CD1c-positive myeloid dendritic cell (primary cell): ENCODE data around the gene SYT10.
"Not testable (repeated sequence)": the region's sequence is repeated elsewhere in the genome, so short reads cannot be mapped to it uniquely, and the experiment has no call there.

Source experiments
- DNase-seq: peaks from one replicate; pipeline ENCODE4 v3.0.0-alpha.2; 2016; ENCODE audit errors: extremely low spot score

The SYT10 gene, protein sequence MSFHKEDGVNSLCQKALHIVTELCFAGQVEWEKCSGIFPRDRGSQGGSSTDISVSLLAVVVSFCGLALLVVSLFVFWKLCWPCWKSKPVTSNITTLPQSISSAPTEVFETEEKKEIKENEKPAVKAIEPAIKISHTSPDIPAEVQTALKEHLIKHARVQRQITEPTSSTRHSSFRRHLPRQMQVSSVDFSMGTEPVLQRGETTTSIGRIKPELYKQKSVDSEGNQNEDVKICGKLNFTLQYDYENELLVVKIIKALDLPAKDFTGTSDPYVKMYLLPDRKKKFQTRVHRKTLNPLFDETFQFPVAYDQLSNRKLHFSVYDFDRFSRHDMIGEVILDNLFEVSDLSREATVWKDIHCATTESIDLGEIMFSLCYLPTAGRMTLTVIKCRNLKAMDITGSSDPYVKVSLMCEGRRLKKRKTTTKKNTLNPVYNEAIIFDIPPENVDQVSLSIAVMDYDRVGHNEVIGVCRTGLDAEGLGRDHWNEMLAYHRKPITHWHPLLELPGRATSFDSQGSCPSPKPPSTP

DNA sequence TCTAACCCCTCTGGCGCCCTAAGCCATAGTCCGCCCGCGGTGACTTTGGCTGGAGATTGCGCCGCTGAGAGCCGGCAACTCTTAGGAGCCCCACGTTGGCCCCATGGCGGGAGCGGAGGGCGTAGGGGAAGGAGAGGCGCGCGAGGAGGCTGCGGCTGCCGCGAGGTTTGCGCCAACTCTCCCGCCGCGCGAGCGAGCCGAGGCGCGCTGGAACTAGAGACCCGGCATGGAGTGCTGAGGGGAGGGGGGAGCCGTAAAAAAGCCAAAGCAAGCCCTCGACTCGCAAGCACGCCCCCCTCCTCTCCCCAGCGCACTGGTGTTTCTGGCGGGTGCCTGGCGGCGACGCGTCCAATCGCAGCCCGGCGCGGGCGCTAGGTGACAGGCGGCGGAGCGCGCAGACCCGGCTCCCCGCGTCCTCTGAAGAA, at the start of gene SYT10:
SYT10 (minus strand) TSS at position 233 of the 425 bp plus-strand sequence. CDS start 297 bp downstream, outside the sequence.
- no peak for DNase-seq

DNA sequence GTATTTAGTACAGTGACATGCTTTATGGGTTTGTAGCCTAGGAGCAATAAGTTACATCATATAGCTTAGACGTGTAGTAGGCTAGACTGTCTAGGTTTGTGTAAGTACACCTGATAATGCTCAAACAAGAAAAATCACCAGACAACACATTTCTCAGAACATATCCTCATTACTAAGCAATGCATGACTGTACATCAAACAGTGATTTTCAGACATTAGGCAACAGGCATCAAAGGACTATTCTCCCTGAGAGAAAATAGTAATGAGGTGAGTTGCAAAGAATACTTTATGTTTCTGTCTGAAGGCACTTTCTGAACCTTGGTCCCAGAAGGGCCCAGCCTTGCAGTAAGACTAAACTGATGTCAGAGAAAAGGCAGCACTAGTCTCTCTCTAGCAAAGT, 48.4 kb upstream of the SYT10 start:
- no peak for DNase-seq

DNA sequence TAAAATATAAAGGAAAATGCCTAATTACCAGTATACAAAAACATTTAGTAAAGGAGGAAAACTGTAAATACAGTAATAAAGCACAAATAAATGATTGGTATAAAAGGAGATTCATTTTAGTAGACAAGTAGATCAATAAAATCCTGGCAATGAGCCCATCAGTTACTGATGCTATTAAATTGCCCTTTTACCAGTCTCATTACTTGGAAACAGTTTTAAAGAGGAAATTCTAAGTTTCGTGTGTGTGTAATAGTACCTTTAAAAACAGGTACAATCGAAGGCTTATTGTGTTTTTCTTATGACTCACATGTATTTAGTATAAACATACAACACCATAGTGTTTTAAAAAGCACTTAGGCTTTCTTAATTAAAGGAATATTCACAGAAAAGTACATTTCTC, 46.4 kb upstream of the SYT10 start:
- DNase-seq: no peak

DNA sequence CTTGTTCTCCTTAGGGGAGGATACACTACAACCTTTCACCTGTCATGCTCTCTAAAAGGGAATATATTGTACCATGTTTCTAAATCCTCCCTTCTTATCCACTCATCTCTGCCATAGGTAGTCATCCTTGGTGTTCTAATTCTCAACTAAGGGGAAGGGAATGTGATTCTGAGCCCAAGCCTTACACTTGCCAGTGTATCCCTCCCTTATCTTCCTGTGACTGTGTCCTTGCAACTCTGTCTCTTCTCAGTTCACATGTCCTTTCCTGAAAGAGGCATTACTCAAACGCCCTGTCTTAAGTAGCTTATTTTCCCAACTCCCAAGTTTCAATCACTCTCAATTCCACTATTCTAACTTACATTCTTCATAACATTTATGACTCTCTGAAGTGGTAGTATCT, 44.5 kb upstream of the SYT10 start:
- no peak for DNase-seq

DNA sequence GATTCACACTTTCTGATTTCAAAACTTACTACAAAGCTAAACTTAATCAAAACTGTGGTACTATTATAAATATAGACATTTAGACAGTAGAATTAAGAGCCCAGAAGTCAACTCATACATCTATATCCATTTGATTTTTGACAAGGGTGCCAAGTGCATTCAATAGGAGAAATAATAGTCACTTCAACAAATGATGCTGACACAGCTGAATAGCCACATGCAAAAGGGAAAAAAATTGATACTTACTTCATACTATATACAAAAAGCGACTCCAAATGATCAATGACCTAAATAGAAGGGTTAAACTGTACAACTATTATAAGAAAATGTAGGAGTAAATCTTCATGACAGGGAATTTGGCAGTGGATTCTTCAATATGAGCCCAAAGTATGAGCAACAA, 40.7 kb upstream of the SYT10 start:
- DNase-seq: no peak

DNA sequence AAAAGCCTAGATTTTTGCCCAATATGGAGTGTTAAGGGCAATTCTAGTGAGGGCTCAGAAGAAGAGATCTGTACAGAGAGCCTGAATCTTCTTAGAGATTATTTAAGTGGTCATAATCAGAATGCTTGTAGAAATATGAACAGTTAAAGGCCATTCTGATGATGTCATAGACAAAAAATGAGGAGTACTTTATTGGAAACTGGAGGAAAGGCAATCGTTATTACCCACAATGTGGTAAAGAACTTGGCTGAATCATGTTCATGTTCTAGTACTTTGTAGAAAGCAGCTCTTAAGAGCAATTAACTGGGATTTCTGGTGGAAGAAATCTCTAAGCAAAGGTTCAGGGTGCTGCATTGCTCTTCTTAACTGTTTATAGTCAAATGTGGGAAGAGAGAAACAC, 36.4 kb upstream of the SYT10 start:
- DNase-seq: no peak

DNA sequence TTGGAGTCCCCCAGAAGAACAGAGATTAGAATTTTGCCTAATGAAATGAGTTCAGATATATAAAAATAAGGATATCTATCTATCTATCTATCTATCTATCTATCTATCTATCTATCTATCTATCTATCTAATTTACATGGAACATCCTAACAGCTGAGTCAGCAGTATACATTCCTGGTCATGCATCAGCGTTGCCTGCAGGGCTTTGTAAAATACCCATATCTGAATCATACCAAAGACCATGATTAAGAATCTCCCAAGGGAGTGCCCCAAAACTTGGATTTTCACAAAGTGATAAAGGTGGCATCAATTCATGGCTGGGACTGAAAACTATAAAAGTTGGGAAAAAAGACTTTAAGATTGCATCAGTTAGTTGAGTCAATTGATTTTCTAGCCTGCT, 32.7 kb upstream of the SYT10 start:
- no peak for DNase-seq

DNA sequence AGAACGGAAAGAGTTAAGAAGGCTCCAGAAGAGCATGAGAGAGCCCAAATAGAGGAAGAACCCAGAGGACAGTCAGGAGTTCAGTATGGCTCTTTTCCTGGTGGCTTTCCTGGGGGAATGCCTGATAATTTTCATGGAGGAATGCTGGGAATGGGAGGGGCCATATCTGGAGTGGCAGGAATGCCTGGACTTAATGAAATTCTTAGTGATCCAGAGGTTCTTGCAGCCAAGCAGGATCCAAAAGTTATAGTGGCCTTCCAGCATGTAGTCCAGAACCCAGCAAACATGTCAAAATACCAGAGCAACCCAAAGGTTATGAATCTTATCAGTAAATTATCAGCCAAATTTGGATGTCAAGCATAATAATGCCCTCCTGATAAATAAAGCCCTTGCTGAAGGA, 15.5 kb upstream of the SYT10 start:
- no peak for DNase-seq

DNA sequence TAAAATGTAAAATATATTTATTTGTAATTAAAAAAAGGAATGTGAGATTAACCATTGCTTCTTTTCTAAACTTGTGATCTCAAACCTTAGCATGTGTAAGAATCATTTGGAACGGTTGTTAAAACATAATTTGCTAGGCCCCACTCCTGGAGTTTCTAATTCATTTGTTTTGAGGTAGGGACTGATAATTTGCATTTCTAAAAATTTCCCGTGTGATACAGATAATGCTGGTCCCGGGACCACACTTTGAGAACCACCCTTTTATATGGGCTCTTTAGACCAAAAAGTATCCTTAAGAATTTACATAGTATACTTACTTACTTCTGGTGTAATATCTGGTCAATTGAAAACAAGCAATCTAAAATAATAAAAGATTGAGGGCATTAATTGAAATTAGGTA, 10.9 kb upstream of the SYT10 start:
- DNase-seq: no peak

DNA sequence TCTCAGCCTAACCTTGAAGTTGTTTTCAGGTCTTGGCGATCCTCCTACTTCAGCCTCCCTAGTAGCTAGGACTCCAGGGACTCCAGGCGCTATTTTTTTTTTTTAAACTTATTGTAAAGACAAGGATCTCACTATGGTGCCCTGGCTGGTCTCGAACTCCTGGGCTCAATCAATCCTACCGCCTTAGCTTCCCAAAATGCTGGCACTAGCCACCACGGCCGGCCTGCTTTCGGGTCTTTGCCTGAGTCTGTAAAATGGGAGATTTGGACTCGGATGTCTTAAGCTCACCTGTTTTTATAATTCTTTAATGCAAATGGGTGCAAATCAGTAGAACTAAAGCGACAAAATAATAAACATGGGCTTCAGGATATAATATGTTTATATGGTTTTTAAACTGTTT, 858 bp upstream of the SYT10 start:
- no peak for DNase-seq

DNA sequence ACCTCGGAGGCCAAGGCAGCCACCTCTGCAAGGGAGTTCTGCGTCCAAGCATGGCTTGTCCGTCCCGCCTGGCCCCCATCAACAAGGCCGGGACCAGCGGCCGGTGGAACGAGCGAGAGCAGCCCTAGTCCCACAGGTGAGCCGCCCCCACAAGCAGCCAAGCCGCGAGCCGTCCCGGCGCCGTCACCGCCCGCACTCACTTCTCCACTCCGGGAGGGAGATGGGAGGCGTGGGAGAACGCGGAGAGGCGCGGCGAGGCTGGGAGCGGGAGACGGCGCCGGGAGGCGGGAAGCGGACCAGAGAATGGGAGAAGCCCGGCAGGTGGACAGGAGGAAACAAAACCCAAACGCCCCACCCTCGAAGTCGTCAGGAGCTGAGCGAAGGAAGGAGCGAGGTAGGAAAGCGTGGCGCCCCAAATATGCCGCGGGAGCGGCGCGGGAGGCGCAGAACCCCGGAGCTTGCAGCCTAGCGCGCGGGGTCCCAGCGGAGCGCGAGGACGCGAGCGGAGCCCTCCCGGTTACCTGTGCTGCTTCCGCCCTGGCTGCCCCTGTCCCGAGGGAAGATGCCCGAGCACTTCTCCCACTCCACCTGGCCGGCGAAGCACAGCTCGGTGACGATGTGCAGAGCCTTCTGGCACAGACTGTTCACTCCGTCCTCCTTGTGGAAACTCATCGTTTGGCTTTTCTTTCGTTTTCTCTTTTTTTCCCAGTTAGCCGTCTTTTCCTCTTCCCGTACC, 600 bp downstream of the SYT10 start:
- no peak for DNase-seq

DNA sequence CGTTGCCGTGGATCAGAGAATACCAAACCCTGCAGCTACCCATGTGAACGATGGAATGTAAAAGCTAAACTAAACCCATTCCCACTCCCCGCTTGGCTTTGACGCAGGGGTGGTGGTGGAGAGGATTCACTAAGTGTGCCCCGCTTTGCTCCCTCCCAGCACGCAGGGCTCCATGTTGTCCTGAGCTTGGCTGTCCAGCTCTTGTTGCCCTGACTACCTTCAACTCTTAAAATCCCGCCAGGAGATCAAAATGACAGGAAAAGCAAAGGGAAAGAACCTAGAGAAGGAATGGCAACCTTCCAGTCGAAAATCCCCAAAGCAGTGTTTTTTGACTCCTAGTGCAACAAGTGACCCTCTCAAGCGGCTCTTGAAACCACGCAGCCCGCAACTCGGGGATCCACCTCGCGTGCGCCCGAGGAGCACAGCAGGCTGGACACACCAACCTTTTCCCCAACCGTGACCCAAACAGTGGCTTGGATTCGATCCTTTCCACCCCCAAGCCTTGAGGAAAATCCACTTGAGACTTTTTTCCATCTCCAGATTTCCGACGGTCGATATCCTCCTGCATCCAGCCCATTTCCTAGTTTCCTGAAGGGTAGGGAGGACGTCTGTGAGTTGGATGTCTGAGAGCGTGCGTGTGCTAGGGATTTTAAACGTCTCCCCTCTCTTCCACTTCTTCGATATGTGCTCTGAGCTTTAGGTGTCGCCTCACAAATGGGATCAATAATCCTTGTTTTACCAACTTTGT, 1.4 kb downstream of the SYT10 start:
- no peak for DNase-seq

DNA sequence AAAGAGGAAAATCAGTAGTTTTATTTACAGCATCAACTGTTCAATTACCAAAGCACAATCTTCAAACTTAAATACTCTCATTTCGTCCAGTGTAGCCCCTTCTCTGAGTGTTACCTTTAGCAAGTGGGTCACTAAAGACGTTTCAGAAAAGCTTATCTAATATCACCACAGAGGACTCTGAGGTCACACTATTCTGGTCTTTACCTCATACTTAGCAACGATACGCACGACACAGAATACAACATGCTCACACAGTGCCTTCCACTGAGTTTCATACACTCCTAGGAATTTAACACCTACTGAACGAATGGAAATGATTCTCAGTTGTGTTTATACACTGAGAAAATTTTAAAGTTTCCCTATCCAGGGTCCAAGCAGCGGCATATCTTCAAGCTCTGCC, 2.0 kb downstream of the SYT10 start:
- DNase-seq: no peak

DNA sequence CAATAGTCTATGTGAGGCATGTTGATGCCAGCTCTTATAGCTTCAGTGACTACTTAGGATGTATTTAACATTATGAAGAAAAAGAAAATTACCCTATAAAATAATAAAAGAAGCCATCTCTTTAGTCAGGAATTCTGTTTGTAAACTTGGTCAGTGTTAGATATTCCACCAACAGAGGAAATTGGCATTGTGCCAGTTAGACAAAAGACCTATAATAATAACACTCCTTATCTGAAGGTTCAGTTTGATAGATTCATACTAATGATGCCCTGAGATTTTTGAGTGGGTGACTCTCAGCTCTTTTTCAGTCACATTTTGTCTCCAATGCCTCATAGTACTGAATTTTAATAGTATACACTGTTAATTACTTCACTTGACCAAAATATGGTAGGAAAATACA, 6.6 kb downstream of the SYT10 start:
- no peak for DNase-seq

DNA sequence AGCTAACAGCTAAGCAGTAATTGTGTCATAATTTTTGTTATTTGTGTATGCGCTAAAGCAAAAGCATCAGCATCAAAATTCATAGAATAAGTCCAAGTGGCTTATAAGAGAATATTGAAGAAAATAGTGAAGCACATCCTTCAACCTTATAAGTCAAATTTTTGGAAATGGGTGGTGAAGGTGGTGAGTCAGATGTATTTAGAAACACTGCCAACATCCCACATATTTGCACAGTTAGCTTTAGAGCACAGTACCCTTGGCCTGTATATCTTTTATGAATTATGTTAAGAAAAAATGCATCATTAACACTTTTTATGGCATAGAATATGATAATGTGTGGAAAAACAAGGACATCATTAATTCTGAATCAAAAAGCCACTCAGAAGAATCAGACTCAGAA, 8.0 kb downstream of the SYT10 start:
- DNase-seq: no peak

DNA sequence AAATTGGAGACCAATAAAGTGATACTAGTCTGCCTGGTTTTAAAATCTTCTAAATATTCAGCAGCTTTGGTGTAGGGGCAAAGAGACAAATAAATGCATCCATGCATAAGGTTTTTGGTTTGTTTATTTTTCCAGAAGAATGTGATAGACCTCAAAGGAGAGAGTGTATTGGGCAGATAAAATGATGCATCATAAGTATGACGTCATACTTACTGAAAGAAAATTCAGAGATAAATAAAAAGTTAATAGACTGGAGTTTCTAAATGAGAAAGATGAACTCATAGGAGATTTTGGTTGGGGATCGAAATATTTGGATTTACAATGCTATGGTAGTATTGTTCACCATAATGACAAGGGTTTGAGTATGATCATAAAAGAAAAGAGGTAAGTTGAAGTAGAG, 10.2 kb downstream of the SYT10 start:
- no peak for DNase-seq

DNA sequence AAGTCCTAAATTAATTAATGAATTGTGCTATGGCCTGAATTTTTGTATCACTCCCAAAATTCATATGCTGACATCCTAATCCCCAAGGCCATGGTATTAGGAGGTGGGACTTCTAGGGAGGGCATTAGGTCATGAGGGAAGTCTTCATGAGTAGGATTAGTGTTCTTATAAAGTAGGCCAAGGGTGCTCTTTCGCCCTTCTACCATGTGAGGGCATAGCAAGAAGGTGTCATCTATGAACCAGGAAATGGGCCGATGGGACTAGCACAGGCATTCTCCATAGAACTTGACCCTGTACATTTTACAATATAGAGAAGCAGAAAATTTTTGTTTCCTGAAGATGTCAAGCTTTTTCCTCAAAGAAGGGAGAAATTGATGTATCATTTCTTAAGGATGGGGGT, 12.5 kb downstream of the SYT10 start:
- no peak for DNase-seq

DNA sequence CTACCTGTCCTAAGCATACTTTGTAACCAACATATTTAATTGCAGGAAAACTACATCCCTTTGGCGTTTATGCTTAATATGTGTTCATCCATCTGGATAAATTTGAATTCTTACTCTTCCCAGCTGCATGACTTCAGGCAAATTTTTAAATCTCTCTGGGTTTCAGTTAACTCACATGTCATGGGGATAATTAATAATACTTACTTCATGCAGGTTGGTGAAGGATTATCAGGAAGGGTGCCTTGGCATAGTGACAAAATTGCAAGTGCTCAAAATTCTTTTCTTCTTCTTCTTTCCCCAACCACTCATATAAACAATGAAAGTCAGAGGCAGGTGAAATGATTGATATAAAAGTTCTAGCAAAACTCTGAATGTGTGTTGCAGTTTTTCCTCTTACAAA, 15.9 kb downstream of the SYT10 start:
- DNase-seq: no peak

DNA sequence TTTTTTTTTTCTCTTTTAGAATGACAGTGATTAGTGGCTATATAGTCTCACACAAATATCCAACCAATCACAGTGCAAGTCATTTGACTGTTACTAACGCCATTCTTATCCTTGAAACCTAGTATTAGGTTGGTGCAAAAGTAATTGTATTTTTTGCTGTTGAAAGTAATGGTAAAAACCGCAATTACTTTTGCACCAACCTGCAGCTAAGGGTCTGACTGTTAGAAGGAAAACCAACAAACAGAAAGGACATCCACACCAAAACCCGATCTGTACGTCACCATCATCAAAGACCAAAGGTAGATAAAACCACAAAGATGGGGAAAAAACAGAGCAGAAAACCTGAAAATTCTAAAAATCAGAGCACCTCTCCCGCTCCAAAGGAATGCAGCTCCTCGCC, 27.2 kb downstream of the SYT10 start:
- DNase-seq: not testable (repeated sequence)

DNA sequence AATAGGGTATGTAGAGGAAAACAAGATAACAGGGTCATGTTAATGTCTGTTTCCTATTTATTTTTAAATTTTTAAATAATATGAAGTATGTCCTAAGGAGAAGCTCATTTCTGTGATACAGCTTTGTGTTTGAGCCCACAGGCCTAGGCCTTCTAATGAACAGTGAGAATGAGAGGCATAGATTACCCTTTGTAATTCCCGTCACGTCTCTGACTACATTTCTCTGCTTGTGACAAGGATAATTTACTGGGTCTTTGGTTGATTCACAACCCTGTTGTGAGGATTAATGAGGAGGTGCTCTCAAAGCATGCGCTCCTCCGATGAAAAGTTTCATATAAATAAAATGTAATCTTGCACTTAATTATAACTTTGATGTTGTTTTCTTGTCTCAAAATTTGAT, 56.1 kb downstream of the SYT10 start:
- no peak for DNase-seq

DNA sequence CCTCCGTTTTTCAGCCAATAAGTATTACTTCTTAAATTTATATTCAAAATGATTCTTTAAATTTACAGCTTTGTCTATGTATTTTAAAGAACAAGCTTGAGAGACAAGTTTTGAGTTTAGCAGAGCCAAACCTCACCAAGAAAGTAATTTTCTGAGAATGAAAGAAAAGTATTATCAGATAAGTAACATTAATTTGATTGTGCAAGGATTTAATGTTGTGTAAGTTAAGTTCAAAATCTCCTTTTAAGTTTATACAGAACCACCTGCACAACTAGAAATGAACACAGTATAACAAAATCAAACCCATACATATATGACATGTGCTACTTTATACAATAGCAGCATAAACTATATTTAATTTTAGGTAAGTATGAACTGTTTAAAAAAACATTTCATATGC, 63.5 kb downstream of the SYT10 start:
- DNase-seq: no peak

DNA sequence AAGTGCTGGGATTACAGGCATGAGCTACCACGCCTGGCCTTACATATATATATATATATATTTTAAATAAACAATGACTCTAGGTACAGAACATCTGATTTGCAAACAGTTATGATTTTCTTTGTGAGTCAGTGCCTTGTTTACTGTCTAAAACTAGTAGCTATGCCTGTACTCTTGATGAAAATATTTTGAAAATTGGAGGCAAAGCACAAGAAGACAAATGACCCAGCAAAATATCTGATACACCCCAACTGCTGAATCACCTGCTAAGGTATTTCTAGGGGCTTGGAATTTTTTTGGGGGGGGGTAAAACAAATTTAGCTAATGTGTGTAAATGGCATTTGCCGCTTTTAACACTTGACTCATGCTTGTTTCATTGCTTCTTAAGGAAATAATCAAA, 69.3 kb downstream of the SYT10 start:
- no peak for DNase-seq
